Ovary (tissue), 3 donors: ENCODE measurements around the gene RBM5.

Experiments
- CTCF ChIP-seq, 3 donors: fragments of 450-650 bp in 2 of 3; fragments of 200-600 bp in 1 of 3; IDR thresholded peaks; one replicate each; pipeline versions ENCODE4 v1.5.1 to v1.8.0; 2016 to 2022; ENCODE audit warnings: antibody characterized with exemption in 3 of 3, mild to moderate bottlenecking in 1 of 3
- POLR2A ChIP-seq: fragments of 450-650 bp; IDR thresholded peaks from one replicate; pipeline ENCODE4 v1.6.1; 2017; ENCODE audit warnings: antibody characterized with exemption, mild to moderate bottlenecking, moderate library complexity
- donor health status: DM: no; HTN: no; CAD: no.

GRCh38 chr3:50100386-50100785 is 11.7 kb downstream of the RBM5 start:
- no peak for TF ChIP-seq CTCF (IDR thresholded peaks at IDR 0.05)
- no peak for TF ChIP-seq POLR2A
